Testis (tissue), 3 donors: ENCODE results near the gene GRM5. TPM values are rescaled to one million over a fixed set of nuclear protein-coding genes. Genes with fewer than 3 reads are reported as not detected.
"Not testable (repeated sequence)": the region's sequence is repeated elsewhere in the genome, so short reads cannot be mapped to it uniquely, and the experiment has no call there.

Experiments
- DNase-seq: peaks from one replicate; pipeline ENCODE4 v3.0.0-alpha.2; 2019
- H3K27ac ChIP-seq, 2 donors: fragments of 200-600 bp; sonication (generic); one replicate each; pipeline ENCODE4 v1.5.1; 2019
- H3K27me3 ChIP-seq: fragments of 200-600 bp; sonication (generic); one replicate; pipeline ENCODE4 v1.5.1; 2019
- H3K36me3 ChIP-seq: fragments of 200-600 bp; sonication (generic); one replicate; pipeline ENCODE4 v1.5.1; 2017; ENCODE audit warnings: low read depth; ENCODE audit errors: missing control alignments
- H3K4me1 ChIP-seq: fragments of 200-600 bp; sonication (generic); one replicate; pipeline ENCODE4 v1.5.1; 2019
- H3K4me3 ChIP-seq, 2 donors: fragments of 200-600 bp; sonication (generic); one replicate each; pipeline ENCODE4 v1.5.1; 2017 to 2019
- H3K9me3 ChIP-seq: fragments of 200-600 bp; sonication (generic); one replicate; pipeline ENCODE4 v1.5.1; 2017
- CTCF ChIP-seq, 3 experiments: fragments of 450-650 bp in 2 of 3; fragments of 200-600 bp in 1 of 3; sonication (generic) in 1 of 3; IDR thresholded peaks; one replicate each; pipeline ENCODE4 v1.5.1; 2016 to 2019; ENCODE audit warnings: antibody characterized with exemption in 3 of 3, mild to moderate bottlenecking in 2 of 3, moderate library complexity in 1 of 3
- POLR2A ChIP-seq: fragments of 450-650 bp; IDR thresholded peaks from one replicate; pipeline ENCODE4 v1.6.1; 2017; ENCODE audit warnings: antibody characterized with exemption, mild to moderate bottlenecking, moderate library complexity
- WGBS, 2 donors: methylation state at CpG; one replicate each; pipeline ENCODE4 v1.1.5; 2018; 5-methylcytosine and 5-hydroxymethylcytosine counted together
- intact Hi-C: fragments of 100-400 bp; cut with DNase I; formaldehyde crosslinking; loops from one replicate; pipeline ENCODE4 v1.15.1; 2023; ENCODE audit warnings: low total_unique reads
- polyA plus RNA-seq: library from polyadenylated mRNA; stranded (reverse); fragments of 350-450 nt; fragmentation: Illumina TruSeq; extraction: RNeasy Lipid Tissue Mini Kit (QIAGEN cat#74804); gene quantifications from one replicate; pipeline ENCODE4 v1.2.3, GENCODE V29; 2014; ENCODE audit warnings: low read depth, low replicate concordance; ENCODE audit not compliant: insufficient read depth
- total RNA-seq, 2 donors: library from RNA; depleted of rRNA; stranded (reverse); fragments of >200 nt; gene quantifications; one replicate each; pipeline ENCODE4 v1.2.3, GENCODE V29; 2016

Gene GRM5
- total and polyA plus RNA-seq, 3 donors from 2014 or later, result 2.3 to 4.9 (median 2.8) TPM

DNA sequence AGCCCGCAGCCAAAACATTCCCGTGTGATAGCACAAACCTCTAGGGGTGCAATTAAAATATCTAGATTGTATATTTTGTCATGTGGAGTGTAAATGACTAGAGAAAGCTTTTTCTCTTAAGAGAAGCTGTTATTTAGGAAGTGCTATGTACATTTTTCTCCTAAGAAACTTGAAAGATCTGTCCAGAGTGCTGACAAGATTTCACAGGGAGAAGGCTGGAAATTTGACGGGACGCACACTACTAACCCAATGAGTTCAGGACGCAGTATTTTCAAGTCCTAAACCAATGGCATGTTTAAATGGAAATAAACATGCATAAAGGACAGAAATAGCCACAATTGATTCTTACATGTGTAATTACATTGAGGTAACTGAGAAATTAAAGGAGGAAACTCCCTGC is 3.9 kb downstream of the GRM5 start:
- H3K9me3 ChIP-seq, H3K36me3 ChIP-seq, H3K4me3 ChIP-seq, DNase-seq, H3K27me3 ChIP-seq, intact Hi-C loops, H3K27ac ChIP-seq, H3K4me1 ChIP-seq: not testable (repeated sequence)
- WGBS, 2 donors, result 9 to 12% methylated on average over 5 of the region's 5 CpGs

- H3K4me3 ChIP-seq, H3K27ac ChIP-seq, H3K36me3 ChIP-seq, DNase-seq, H3K4me1 ChIP-seq, H3K9me3 ChIP-seq, H3K27me3 ChIP-seq, intact Hi-C loops: not testable (repeated sequence)
- 83 to 87% methylated on average over 1 of the region's 1 CpG for WGBS, 2 donors
Measured at GRCh38 chr11:89057406-89057805, 8.4 kb downstream of the GRM5 start.

DNA sequence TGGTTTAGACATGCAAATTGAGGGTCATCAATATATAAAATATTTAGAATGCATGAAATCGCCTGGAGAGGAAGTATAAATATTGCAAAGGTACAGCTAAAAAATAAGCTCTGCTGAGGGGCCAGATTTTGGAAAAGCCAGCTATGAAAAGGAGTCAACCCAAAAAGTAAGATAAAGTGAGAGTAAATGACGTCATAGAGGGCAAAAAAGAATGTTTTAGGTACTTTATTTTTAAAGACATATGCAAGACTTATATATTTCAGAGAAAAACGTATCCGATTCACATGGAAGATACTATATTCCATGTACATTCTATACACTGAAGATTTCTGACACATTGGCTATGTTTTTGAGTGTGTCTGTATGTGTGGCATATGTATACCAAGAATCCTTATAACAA is 13.6 kb downstream of the GRM5 start:
- TF ChIP-seq CTCF (IDR thresholded peaks at IDR 0.05) (no peak), POLR2A (no peak)
- intact Hi-C loops, result no loop called here
- 74 to 85% methylated on average over 4 of the region's 4 CpGs for WGBS, 2 donors

DNA sequence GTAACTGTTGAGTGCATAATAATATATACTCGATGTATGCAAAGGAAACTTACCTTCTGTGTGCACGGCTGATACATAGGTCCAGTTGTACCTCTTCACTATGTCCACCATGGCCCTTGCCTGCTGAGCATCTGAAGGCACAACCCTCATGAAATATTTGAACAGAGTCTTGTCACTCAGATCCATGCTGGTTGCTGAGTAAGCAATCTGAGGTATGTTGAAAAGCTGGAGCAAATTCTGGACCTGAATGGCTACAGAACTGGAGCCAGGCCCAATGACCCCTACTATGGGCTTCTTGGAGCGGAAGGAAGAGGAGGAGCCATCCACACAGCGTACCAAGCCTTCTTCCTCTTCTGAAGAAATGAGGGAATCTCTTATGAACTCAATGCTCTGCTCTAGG is 18.6 kb downstream of the GRM5 start:
- H3K4me3 ChIP-seq, H3K4me1 ChIP-seq, H3K36me3 ChIP-seq, intact Hi-C loops, H3K27ac ChIP-seq, DNase-seq, H3K27me3 ChIP-seq, H3K9me3 ChIP-seq: not testable (repeated sequence)
- WGBS, 2 donors, result 84 to 94% methylated on average over 2 to 4 of the region's 4 CpGs

More for the DNA sequence above, 13.6 kb downstream of the GRM5 start:
- H3K27ac ChIP-seq, result no peak overlapping the region
- no peak overlapping the region for H3K4me3 ChIP-seq
- H3K9me3 ChIP-seq, result no peaks in the 10 kb centered on the region
- DNase-seq, result no peak
- H3K4me1 ChIP-seq, result no peaks in the 10 kb centered on the region
- H3K36me3 ChIP-seq, result no peaks in the 10 kb centered on the region
- H3K27me3 ChIP-seq, result no peaks in the 10 kb centered on the region

DNA sequence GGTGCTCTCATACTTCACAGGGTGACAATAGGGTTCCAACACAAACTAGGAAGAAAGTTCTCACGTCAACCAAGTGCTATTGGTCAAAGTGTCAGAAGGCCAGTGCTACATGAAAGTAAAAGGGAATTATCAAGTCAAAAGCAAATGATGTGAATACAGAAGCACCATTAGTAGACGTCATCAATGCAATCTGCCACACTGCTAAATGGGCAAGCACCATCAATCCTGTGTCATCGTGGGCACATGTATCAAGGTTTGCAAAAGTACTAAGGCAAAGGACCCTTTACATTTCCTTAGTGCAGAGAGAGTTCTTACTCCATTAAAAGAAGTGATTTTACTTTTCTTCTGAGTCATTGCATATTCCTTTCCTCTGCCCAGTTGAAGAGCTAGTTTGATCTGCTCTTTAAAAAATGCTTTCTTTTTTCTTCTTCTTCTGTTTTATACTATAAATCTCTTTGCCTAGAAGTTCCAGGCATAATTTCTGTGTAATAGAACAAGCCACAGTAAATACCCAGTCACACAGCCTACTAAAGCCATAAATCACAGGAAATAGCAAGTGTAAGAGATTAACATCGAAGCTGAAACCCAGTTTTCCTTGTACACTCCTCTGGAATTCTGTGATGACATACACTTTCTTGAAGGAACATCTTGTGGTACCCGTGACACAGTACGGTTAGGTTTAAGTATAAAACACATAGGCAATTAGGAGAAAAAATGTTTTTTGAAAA is 21.8 kb downstream of the GRM5 start:
- DNase-seq, H3K36me3 ChIP-seq, H3K27ac ChIP-seq, intact Hi-C loops, H3K9me3 ChIP-seq, H3K27me3 ChIP-seq, H3K4me1 ChIP-seq, H3K4me3 ChIP-seq: not testable (repeated sequence)
- 73 to 74% methylated on average over 6 of the region's 6 CpGs for WGBS, 2 donors

DNA sequence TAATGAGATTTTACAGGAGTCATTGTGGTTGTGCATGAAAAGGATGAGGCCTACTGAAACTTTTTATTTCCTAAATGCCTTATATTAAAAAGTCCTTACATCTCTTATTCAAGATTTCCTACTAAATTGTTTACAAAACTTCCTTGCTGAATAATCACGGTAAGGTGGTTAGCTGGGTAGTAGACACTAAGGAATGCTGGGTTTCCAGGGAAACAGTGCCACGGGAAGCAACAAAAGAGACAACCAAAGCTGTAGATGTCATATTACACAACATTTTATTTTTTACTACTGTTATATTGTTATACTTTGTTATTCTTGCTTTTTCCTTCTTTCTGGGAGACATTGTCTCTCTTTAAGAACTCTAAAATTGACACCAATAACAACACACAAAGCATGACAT is 36.1 kb downstream of the GRM5 start:
- H3K27me3 ChIP-seq, H3K9me3 ChIP-seq, H3K36me3 ChIP-seq, H3K27ac ChIP-seq, DNase-seq, intact Hi-C loops, H3K4me3 ChIP-seq, H3K4me1 ChIP-seq: not testable (repeated sequence)
- WGBS, 2 donors, result 88 to 89% methylated on average over 2 of the region's 2 CpGs

DNA sequence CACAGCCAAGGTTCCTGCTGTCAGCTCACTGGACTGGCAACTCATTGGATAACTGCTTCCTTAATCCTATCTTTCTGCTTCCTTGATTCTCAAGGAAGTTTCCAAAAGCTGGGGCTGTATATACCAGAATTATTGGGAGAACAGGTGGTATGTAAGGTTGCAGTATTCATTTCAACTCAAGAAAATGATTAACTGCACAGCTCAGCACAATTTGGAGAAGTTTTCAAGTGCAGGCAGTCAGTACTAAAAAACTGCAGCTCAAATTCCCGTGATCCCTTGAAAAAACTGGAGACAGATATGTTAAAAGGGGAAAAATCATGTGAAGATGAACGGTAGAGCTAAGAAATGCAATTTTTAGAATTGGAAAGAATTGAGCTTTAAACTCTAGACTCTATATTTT is 44.4 kb downstream of the GRM5 start:
- intact Hi-C loops, result no loop called here
- H3K4me1 ChIP-seq, result no peaks in the 10 kb centered on the region
- WGBS, 2 donors, result 75 to 79% methylated on average over 2 of the region's 2 CpGs
- H3K4me3 ChIP-seq, result no peak overlapping the region
- TF ChIP-seq POLR2A (no peak), CTCF (IDR thresholded peaks at IDR 0.05) (no peak)
- no peaks in the 10 kb centered on the region for H3K9me3 ChIP-seq
- no peaks in the 10 kb centered on the region for H3K36me3 ChIP-seq
- no peaks in the 10 kb centered on the region for H3K27me3 ChIP-seq
- no peak for DNase-seq
- no peak overlapping the region for H3K27ac ChIP-seq

DNA sequence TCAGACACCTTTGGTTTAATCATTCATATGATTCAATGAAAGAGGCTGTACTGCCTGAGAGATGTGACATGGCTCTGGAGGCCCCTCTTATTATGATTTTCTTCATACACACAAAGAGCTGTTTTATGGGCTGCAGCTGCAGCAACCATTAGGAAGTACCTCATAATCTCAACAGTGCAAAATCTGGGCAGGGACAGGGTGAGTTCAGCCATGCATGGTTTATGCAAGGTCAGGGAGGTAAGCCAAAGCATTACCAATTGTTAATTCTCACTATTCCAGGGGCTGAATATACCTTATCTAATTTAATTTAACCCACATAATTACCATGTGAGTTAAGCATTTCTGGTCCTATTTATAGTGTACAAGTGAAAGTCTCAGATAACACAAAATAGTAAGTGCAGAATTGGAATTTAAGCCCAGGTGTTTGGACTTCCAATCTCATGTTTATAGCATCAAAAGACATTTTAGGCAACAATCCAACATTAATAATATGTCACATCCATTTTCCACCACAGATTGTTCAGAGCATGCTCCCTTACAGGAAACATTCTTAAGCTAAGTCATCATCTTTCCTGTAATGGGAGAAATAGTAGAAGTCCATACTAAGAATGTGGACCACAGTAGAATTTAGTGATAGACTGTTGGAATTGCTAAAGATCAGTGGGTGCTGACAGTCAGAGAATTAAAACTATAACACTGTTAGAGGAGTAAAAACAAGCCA is 45.8 kb downstream of the GRM5 start:
- H3K4me1 ChIP-seq, intact Hi-C loops, DNase-seq, H3K36me3 ChIP-seq, H3K27me3 ChIP-seq, H3K4me3 ChIP-seq, H3K9me3 ChIP-seq, H3K27ac ChIP-seq: not testable (repeated sequence)
